SJCRH30 (cell line): ENCODE data around the gene CD44. TPM values are rescaled to one million over a fixed set of nuclear protein-coding genes. Genes with fewer than 3 reads are reported as not detected.

Experiments used
- DNase-seq, 2 experiments: peaks; one replicate each; pipeline ENCODE4 v3.0.0-alpha.2; 2015 to 2020
- H3K27ac ChIP-seq: fragments of 250-450 bp; sonication (Bioruptor Pico); 2 replicates; pipeline ENCODE4 v1.5.1; 2020; ENCODE audit warnings: mild to moderate bottlenecking, moderate library complexity
- H3K27me3 ChIP-seq: fragments of 250-450 bp; sonication (Bioruptor Pico); 2 replicates; pipeline ENCODE4 v1.5.1; 2020; ENCODE audit warnings: mild to moderate bottlenecking, moderate library complexity
- H3K36me3 ChIP-seq: fragments of 250-450 bp; sonication (Bioruptor Pico); 2 replicates; pipeline ENCODE4 v1.5.1; 2020; ENCODE audit warnings: mild to moderate bottlenecking, moderate library complexity
- H3K4me1 ChIP-seq: fragments of 250-450 bp; sonication (Bioruptor Pico); 2 replicates; pipeline ENCODE4 v1.5.1; 2020; ENCODE audit warnings: mild to moderate bottlenecking, moderate library complexity
- H3K4me3 ChIP-seq: fragments of 250-450 bp; sonication (Bioruptor Pico); 2 replicates; pipeline ENCODE4 v1.5.1; 2020; ENCODE audit warnings: mild to moderate bottlenecking, moderate library complexity
- H3K9me3 ChIP-seq: fragments of 250-450 bp; sonication (Bioruptor Pico); replicated peaks from 2 replicates; pipeline ENCODE4 v1.5.1; 2020; ENCODE audit warnings: mild to moderate bottlenecking, moderate library complexity
- total RNA-seq: library from RNA; depleted of rRNA; stranded (reverse); fragments of >200 nt; shearing (Covaris generic); gene quantifications from 2 replicates; pipeline ENCODE4 v1.2.3, GENCODE V29; 2014

Gene CD44
- total RNA-seq, 1 experiment from 2014 or later, result 0.04 TPM

DNA sequence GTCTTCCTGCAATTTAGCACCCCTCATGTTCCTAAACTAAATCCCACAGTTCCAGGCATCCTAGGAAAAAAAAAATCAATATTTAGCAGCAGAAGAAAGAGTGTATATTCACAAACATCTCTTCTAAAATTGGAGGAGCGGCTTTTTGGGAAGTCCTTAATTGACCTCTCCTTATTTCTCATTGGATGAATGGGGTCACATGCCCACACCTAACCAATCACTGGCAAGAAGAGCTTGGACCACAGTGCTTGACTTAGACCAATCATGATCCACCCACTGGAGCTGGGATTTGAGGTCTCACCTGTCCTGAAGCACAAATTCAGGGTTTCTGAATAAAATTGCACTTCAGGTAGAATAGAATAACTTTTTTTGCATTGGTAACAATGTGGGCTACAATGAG lies 16.0 kb downstream of the CD44 start:
- no peaks in the 10 kb centered on the region for H3K9me3 ChIP-seq
- DNase-seq, result no peak
- no peaks in the 10 kb centered on the region for H3K36me3 ChIP-seq
- no peaks in the 10 kb centered on the region; the same call in 1 of the 2 replicates for H3K27me3 ChIP-seq
- no peak overlapping the region for H3K27ac ChIP-seq
- H3K4me1 ChIP-seq, result peaks cover 11% of the 10 kb centered on the region; the same call in 1 of the 2 replicates
- H3K4me3 ChIP-seq, result no peak overlapping the region

DNA sequence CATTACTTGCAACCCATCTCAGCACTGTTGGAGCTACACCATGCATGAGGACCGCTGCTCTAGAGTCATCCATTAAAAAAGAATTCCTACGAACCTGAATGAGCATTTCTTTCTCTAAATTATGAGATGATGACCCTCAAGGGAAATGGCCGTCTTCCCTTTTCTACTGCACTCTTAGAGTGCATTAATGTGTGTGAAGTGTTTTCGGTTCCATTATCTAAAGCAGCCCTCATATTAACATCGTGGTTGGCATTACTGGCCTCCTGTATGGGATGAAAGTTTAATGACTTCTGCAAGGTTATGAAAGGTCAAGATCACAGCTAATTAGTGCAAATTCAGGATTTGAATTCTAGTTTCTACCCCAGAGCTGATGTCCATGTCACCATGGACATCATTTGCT lies 16.7 kb downstream of the CD44 start:
- no peaks in the 10 kb centered on the region for H3K36me3 ChIP-seq
- H3K4me1 ChIP-seq, result peaks cover 11% of the 10 kb centered on the region; the same call in 1 of the 2 replicates
- no peaks in the 10 kb centered on the region; the same call in 1 of the 2 replicates for H3K27me3 ChIP-seq

GRCh38 chr11:35157814-35158700 lies 19.1 kb downstream of the CD44 start:
- H3K27me3 ChIP-seq, result no peaks in the 10 kb centered on the region; the same call in 1 of the 2 replicates
- H3K27ac ChIP-seq, result no peak overlapping the region
- no peak for DNase-seq
- no peaks in the 10 kb centered on the region for H3K4me1 ChIP-seq
- H3K36me3 ChIP-seq, result no peaks in the 10 kb centered on the region
- no peak overlapping the region for H3K4me3 ChIP-seq
- H3K9me3 ChIP-seq, result no peaks in the 10 kb centered on the region

More for the DNA sequence above, 16.7 kb downstream of the CD44 start:
- no peak for DNase-seq
- Histone ChIP-seq H3K4me3 (no peak overlapping the region), H3K9me3 (no peaks in the 10 kb centered on the region), H3K27ac (no peak overlapping the region)

GRCh38 chr11:35158701-35159510 lies 19.9 kb downstream of the CD44 start:
- no peak overlapping the region for H3K27ac ChIP-seq
- DNase-seq, result no peak
- H3K27me3 ChIP-seq, result no peaks in the 10 kb centered on the region; the same call in 1 of the 2 replicates
- H3K36me3 ChIP-seq, result no peaks in the 10 kb centered on the region
- no peaks in the 10 kb centered on the region for H3K9me3 ChIP-seq
- H3K4me1 ChIP-seq, result no peaks in the 10 kb centered on the region
- H3K4me3 ChIP-seq, result no peak overlapping the region

- DNase-seq, result no peak
- H3K9me3 ChIP-seq, result no peaks in the 10 kb centered on the region
- no peaks in the 10 kb centered on the region; the same call in 1 of the 2 replicates for H3K27me3 ChIP-seq
- H3K4me1 ChIP-seq, result no peaks in the 10 kb centered on the region
- no peaks in the 10 kb centered on the region for H3K36me3 ChIP-seq
- H3K27ac ChIP-seq, result no peak overlapping the region
- no peak overlapping the region for H3K4me3 ChIP-seq
Observed at GRCh38 chr11:35160246-35160824, 21.4 kb downstream of the CD44 start.

- no peaks in the 10 kb centered on the region for H3K36me3 ChIP-seq
- no peaks in the 10 kb centered on the region for H3K4me1 ChIP-seq
- no peak for DNase-seq
- H3K27ac ChIP-seq, result no peak overlapping the region
- no peak overlapping the region for H3K4me3 ChIP-seq
- H3K9me3 ChIP-seq, result no peaks in the 10 kb centered on the region
- no peaks in the 10 kb centered on the region; the same call in 1 of the 2 replicates for H3K27me3 ChIP-seq
Observed at GRCh38 chr11:35160902-35161597, 22.1 kb downstream of the CD44 start.

- DNase-seq, result no peak
- Histone ChIP-seq H3K4me1 (no peaks in the 10 kb centered on the region), H3K4me3 (no peak overlapping the region), H3K36me3 (no peaks in the 10 kb centered on the region), H3K9me3 (no peaks in the 10 kb centered on the region), H3K27me3 (no peaks in the 10 kb centered on the region; the same call in 1 of the 2 replicates), H3K27ac (no peak overlapping the region)
Observed at GRCh38 chr11:35162745-35163144, 23.8 kb downstream of the CD44 start.

DNA sequence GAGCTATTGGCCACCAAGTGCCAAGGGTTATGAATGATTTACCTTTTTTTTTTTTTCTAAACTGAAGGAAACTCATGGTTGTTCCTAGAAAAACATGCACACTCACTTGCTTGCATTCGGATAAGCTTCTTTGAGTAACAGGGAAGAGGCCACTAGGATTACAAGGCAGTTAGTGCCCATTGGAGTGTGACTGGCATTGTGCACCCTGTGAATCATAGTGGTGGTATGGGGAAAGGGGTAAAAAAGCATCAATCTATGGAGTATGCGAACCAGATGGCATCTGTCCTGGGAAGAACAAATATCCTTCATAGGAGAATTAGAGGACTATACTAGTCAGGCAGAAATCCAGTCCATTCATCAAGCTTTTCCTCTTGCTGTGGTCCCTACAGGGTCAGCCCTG lies 24.2 kb downstream of the CD44 start:
- Histone ChIP-seq H3K36me3 (no peaks in the 10 kb centered on the region), H3K4me1 (no peaks in the 10 kb centered on the region), H3K27ac (no peak overlapping the region), H3K4me3 (no peak overlapping the region), H3K9me3 (no peaks in the 10 kb centered on the region), H3K27me3 (no peaks in the 10 kb centered on the region; the same call in 1 of the 2 replicates)
- no peak for DNase-seq

DNA sequence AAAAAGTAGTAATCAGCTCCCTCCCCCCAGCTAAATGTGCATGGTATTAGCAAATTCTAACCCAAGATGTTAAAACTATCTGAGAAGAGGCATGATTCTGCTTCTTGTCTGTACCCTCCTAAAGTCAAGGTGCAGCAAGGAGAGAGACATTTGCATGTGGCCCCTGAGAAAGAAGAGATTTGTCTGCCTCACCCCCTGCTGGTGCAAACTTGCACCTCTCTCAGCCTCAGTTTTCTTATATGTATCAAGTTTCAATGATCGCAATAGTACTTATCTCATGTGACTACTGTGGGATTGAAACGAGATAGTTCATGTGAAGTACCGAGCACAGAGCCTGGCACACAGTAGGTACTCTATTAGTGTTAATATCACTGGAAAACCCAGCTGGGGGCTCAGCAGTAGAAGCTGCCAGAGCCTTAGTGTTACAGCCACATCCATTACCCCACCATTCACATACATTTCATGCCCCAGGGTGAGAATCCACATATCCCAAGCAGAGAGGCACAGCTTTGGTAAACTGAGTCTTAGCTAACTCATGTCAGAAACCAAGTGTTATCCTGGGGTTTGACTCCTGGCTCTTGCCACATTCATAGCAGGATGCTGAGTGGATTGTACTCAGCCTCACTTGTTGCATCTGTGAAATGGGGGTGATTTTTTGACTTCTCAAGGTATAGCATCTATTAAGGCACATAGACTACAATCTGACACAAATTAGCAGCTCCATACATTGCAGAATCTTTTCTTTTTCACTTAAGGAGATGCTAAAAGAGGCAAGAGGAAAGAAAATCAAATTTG lies 24.9 kb downstream of the CD44 start:
- Histone ChIP-seq H3K4me1 (no peaks in the 10 kb centered on the region), H3K36me3 (no peaks in the 10 kb centered on the region), H3K27ac (no peak overlapping the region), H3K4me3 (no peak overlapping the region), H3K27me3 (no peaks in the 10 kb centered on the region; the same call in 1 of the 2 replicates), H3K9me3 (no peaks in the 10 kb centered on the region)
- DNase-seq, result no peak

GRCh38 chr11:35165030-35165422 lies 26.1 kb downstream of the CD44 start:
- Histone ChIP-seq H3K27me3 (no peaks in the 10 kb centered on the region; the same call in 1 of the 2 replicates), H3K4me1 (no peaks in the 10 kb centered on the region), H3K4me3 (no peak overlapping the region), H3K36me3 (no peaks in the 10 kb centered on the region), H3K9me3 (no peaks in the 10 kb centered on the region), H3K27ac (no peak overlapping the region)
- DNase-seq, result no peak

DNA sequence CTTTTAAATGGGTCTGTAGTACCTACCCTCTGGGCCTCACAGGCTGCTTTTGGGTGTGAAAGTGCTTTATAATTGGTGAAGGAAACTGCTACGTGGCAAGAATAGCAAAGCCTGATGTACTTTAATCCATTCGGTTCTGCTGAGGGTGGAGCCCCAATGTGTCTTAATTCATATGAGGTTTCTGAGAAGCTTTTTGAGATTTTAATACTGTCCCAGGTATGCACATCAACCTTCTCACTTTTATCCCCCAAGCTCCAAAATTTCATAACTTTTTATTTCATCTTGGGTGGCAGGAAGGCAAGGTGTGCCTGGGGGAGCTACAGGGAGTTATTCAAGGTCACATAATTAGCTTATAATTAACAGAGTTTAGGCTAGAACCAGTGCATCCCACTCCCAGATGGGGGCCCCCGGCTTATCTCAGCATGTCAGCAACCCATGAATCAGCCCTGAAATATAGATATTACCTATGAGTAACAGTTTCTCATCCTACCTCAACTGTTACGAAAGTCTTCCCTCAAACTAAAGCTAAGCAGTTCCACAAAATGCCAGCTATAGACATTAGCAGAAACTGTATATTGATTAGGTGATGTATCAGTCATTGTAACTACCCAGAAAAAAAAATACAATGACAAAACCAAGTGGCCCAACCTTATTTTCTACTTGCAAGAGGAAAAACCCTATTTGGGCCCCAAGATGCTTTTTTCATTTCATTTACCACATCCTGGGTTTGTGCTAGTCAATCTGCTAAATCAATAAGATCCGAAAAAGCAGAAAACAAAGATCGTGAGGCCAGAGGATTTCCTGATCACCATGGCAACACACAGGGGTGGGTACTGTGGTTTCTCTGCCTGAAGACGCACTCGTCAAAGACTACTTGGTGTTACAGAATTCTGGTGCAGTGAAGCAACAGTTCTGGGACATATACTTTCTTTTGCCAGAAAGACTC lies 26.7 kb downstream of the CD44 start:
- H3K4me3 ChIP-seq, result no peak overlapping the region
- no peak for DNase-seq
- no peaks in the 10 kb centered on the region for H3K4me1 ChIP-seq
- no peaks in the 10 kb centered on the region for H3K9me3 ChIP-seq
- H3K36me3 ChIP-seq, result no peaks in the 10 kb centered on the region
- H3K27ac ChIP-seq, result no peak overlapping the region
- H3K27me3 ChIP-seq, result no peaks in the 10 kb centered on the region

DNA sequence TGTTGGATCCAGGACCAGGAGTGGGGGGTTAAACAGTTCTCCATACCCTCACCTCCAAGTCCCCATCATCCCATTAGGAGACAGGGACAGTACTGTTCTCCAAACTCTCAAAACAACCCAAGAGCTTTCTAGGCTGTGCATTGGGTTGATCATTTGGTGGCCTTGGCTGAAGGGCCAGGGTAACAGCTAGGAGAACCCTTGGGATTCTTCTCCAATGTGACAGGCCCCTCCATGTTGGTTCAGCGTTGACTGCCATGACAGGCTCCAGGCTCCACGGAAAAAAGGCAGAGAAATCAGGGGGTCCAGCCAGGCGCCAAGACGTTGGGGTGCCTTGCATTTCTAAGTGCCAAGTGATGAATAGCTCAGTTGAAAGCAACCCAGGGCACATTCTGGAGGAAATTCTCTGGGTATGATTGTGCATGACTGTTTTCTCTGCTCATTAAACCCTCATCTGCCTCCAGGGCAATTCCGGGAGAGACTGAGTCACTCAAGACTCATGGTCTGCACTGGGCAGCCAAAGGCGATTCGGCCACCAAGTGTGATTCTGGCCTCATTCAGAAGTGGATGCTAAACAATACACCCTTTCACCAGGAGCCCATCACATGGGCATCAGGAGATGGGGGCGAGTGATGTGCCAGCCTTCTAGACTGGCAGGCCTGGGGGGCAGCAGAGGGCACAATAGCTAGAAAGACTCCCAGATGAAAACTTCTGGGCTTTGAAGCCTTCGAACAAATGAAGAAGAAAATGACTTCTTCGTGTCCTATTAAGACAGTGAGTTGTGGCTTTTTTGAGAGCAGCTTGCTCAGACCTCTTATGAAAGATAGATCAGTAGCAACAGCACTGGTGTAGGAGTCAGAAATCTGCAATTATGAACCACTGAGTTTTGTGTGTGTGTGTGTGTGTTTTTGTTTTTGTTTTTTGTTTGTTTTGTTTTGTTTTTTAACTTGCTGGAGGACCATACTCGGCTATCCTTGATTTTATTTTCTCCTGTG lies 27.7 kb downstream of the CD44 start:
- Histone ChIP-seq H3K27me3 (no peaks in the 10 kb centered on the region), H3K27ac (no peak overlapping the region), H3K4me1 (no peaks in the 10 kb centered on the region), H3K4me3 (no peak overlapping the region), H3K9me3 (no peaks in the 10 kb centered on the region), H3K36me3 (no peaks in the 10 kb centered on the region)
- DNase-seq, result no peak
